HFF-Myc (cell line): Measurements from ENCODE around the gene COMMD1.

Experiments
- DNase-seq: peaks from one replicate; pipeline ENCODE4 v3.0.0-alpha.2; 2011; ENCODE audit warnings: low read depth; ENCODE audit errors: extremely low read depth
- H3K4me3 ChIP-seq: replicated peaks from 2 replicates; pipeline ENCODE4 v1.5.1; 2011; ENCODE audit warnings: low read depth, mild to moderate bottlenecking, control low read depth, low read length
- TF ChIP-seq, protein P1 (sequence below): IDR thresholded peaks from 2 replicates; pipeline ENCODE4 v1.5.1; 2012; ENCODE audit warnings: mild to moderate bottlenecking, low read depth, low read length, control low read depth; ENCODE audit errors: missing control alignments

The COMMD1 gene

GRCh38 chr2:62133320-62133823, 227.9 kb downstream of the COMMD1 start:
- no peak overlapping the region for H3K4me3 ChIP-seq
- no peak for DNase-seq
- TF ChIP-seq, protein P1, sequence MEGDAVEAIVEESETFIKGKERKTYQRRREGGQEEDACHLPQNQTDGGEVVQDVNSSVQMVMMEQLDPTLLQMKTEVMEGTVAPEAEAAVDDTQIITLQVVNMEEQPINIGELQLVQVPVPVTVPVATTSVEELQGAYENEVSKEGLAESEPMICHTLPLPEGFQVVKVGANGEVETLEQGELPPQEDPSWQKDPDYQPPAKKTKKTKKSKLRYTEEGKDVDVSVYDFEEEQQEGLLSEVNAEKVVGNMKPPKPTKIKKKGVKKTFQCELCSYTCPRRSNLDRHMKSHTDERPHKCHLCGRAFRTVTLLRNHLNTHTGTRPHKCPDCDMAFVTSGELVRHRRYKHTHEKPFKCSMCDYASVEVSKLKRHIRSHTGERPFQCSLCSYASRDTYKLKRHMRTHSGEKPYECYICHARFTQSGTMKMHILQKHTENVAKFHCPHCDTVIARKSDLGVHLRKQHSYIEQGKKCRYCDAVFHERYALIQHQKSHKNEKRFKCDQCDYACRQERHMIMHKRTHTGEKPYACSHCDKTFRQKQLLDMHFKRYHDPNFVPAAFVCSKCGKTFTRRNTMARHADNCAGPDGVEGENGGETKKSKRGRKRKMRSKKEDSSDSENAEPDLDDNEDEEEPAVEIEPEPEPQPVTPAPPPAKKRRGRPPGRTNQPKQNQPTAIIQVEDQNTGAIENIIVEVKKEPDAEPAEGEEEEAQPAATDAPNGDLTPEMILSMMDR = no peak

DNA sequence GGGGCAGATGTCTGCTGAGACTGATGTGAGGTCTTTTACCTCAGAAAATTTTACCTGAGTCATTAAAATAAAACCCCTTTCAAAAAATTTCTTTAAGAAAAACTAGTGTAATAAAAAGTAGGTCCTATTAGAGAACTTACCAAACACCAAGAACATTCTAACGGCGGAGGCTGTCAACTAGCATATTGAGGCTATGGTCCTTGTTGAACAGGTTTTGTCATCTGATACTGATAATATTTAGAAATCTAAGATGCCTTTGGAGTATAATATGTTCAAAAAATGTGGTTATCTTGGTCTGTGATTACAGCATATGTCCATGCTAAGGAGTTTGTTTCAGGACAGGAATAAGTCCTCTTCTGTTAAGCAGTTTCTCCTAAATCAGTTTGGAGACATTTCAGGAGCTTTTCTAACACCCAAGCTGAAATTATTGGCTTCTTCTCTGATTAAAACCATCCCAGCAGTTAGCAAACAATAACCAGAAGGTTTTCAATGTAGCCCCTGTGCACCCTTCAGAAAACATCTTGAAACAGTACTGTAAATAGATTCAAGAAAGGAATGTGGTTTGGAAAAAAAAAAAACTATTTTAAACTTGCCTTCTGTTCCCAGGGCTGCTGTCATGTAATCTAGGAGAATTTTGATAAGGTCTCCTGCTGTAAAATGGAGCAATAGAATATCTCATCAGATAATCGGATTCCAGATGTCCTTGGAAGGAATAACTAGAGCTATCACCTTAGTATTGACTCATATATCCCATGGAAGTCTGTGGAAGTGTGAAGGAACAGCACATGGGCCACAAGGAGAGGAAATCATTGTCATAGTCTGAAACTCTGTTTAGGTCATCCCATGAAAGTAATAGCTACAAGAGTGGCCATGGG, 231.7 kb downstream of the COMMD1 start:
- H3K4me3 ChIP-seq = no peak overlapping the region
- TF ChIP-seq, protein P1 = no peak

GRCh38 chr2:62140426-62141141, 235.1 kb downstream of the COMMD1 start:
- no peak for DNase-seq
- H3K4me3 ChIP-seq = no peak overlapping the region
- TF ChIP-seq, protein P1 = no peak

More for the DNA sequence above, 231.7 kb downstream of the COMMD1 start:
- DNase-seq = no peak

- H3K4me3 ChIP-seq = no peak overlapping the region
- DNase-seq = no peak
- TF ChIP-seq, protein P1 = no peak
Observed at GRCh38 chr2:62141142-62141740, 235.8 kb downstream of the COMMD1 start.

- no peak overlapping the region for H3K4me3 ChIP-seq
- DNase-seq = no peak
- TF ChIP-seq, protein P1 = no peak
Observed at GRCh38 chr2:62142054-62142453, 236.6 kb downstream of the COMMD1 start.

DNA sequence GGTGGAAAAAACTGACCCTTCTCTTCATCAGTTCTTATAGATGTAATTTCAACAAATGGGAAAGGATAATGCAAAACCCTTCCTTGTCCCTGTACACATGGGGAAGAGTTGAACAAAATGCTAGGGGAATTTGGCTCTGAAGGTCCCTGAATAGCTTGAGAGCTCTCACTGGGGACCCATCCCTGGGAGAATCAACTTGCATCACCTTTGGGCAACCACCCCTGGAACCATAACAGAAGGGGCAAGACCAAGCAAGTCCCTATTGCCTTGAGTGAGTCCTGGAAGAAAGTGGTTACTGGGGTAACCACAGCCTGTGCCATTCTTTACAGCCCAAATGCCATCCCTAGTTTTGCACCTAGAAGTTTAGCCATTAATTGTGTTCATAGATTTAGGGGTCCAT, 238.2 kb downstream of the COMMD1 start:
- TF ChIP-seq, protein P1 = no peak
- no peak for DNase-seq
- no peak overlapping the region for H3K4me3 ChIP-seq
